Activated CD8-positive, alpha-beta memory T cell treated with anti-CD3 and anti-CD28 coated beads, Interleukin-2, amount 50 U/mL, for 24 hours (primary cell): ENCODE measurements around the gene XYLT1.

Source experiments
- DNase-seq: peaks from one replicate; pipeline ENCODE4 v3.0.0-alpha.2; 2020; ENCODE audit errors: extremely low read depth

XYLT1 gene

GRCh38 chr16:17149904-17150483, 320.8 kb downstream of the XYLT1 start:
- no peak for DNase-seq

DNA sequence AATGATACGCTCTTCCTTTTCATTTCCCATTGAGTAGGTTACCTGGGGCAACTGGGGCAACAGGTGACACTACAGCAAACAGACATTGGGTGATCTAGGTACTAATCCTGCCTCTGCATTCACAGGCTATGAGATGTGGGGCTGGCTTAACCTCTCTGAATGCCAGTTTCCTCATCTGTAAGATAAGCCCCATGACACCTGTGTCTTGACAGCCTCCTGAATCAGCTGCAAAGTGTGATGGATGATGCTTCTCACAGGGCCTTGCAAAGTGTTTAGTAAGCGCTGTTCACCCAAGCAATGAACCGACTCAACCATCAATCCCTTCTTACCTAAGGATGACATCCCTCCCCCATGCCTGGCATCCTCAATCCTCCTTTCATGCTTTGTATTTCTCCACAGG, 322.8 kb downstream of the XYLT1 start:
- no peak for DNase-seq

DNA sequence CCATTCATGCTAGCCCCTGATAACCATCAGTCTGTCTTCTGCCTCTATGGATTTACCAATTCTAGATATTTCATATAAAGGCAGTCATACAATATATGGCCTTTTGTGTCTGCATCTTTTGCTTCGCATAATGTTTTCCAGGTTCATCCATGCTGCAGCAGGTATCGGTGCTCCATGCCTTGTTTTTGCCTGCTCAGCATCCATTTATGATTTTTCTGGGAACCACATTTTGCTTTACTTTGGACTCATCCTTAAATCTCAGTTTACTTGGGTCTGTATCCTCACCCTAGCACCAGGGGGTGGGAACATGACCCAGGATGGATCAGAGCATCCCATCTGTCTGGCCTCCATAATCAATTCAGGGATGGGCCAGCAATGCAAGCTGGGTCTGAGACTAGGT, 325.7 kb downstream of the XYLT1 start:
- no peak for DNase-seq

DNA sequence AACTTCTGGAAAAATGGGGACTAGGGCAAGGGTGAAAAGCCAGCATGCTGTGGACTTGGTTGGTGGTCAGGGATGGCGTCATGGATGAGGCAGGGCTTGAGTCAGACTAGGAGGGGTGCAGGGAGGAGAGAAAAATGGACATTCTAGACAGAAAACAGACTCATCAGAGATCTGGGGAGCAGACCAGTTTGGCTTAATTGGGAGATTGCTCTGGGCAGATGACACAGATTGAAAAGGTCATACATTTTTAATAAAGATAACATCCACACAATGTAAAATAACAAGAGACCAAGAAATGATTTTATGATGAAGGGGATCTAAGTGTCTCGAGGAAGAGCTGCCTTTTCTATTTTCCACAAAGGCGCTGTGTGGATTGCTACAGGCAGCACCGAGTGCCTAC, 326.3 kb downstream of the XYLT1 start:
- no peak for DNase-seq

- no peak for DNase-seq
Measured at GRCh38 chr16:17143546-17144419, 327.0 kb downstream of the XYLT1 start.

DNA sequence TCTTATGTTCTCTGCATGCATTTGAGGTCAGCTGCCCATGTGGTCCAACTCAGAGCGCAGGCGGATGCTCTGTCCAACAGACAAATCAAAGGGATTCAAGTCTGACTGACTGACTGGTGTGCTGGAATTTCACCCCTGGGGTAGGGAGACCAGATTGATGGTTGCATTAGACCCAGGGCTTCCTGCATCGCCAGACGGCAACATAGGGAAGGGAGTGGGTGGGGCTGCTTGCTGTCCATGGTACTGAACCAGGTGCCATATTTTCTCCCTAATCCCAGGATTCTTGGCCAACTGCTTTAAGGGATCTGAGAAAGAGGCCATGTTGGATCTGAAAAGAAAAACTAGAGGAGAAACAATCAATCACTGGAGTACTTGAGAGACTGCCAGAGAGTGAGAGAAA, 332.0 kb downstream of the XYLT1 start:
- no peak for DNase-seq

DNA sequence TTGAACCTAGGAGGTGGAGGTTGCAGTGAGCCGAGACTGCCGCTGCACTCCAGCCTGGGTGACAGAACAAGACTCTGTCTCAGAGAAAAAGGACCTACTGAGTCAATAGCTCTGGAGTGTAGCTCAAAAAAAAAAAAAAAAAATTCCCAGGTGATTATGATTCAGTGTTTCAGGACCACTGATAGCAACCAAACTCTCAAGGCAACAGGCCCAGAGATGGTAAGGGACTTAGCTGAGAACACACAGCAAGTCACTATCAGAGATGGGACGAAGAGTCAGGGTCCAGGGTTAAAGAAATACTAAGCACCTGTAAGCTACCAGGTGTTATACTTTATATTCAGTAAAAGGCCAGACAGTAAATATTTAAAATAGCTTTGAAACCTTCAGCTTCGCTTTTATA, 335.3 kb downstream of the XYLT1 start:
- DNase-seq: no peak

DNA sequence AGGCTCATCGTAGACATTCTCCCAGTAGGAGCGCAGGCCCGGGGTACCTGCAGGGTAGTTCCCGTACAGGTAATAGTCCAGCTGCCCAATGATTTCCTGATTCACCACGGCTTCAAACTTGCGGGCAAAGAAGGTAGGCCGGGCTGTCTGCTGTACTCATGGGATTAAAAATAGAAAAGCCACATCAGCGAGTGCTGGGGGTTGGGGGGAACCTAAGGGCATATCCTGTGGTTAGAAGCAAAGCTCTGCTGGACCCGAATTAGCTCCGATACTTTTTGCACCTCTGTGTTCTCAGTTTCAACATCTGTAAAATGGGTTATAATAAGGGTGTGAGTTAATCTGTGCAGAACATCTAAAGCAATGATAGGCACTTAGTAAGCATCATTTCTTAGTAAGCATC, 336.2 kb downstream of the XYLT1 start:
- no peak for DNase-seq

- DNase-seq: no peak
Measured at GRCh38 chr16:17133851-17134250, 336.9 kb downstream of the XYLT1 start.

DNA sequence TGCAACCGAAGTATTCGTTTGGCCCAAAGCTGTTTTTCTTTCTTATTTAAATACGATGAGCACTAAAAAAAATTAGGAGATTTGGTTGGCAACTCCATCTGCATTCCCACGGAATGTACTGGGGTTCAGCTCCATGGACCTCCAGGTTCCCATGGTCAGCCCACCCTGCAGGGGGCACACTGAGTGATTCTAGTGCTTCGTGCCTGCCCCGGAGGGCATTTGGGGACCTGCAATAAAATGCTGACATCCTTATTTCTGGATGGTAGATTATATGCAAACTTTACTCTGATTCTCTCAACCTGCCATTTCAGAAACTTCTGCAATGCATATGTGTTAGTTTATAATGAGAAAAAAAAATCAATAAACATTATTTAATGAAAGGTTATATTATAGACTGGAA, 339.4 kb downstream of the XYLT1 start:
- no peak for DNase-seq

DNA sequence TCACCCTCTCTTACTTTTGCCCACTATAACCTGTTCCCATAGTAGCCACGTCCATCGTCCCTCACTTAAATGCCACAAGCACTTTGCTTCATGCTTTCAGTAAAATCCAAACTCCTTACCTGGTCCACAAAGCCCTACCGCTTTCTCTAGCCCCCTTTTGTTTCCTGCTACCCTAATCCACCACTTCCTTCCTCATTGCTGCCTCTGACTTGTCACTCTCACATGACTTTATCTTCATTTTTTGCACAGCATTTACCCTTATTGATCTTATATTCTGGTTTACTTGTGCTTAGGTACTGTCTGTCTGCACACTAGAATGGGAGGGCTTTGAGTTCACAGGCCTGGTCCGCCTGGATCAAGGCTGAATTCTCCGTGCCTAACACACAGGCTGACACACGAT, 340.0 kb downstream of the XYLT1 start:
- no peak for DNase-seq

DNA sequence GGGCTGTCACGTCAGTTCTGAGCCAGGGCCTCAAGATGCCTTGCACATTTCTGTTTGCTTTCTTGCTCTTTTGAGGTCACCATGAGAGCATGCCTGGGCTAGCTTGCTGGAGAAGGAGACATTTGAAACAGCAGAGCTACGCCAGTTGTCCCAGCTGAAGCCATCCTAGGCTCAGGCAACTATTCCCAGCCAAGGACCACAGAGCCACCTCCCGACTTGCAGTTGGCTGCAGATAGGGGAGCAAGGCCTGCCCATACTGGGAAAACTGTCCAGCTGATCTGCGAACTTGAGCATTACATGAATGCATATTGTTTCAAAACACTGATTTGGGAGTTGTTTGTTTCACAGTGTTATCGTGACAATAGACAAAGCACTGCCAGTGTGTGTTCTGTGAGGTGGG, 340.8 kb downstream of the XYLT1 start:
- no peak for DNase-seq

DNA sequence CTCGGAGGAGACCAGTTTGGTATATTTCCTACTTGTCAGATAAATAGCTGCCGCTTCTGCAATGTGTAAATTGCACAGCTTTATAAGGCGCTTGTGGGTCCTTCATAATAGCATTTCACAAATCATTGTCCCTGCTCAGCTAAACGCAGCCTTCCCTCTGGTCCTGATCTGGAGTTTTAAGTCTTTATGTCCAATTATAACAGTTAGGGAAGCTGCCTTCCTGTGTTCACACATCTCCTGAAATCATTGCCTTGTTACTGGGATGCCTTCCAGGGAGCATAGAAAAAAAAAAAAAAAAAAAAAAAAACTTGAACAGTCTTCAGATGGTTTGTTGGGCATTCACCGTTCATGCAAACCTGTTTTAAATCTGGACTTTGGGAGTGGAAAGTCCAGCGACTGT, 342.0 kb downstream of the XYLT1 start:
- DNase-seq: no peak

- no peak for DNase-seq
Measured at GRCh38 chr16:17126156-17126555, 344.6 kb downstream of the XYLT1 start.

DNA sequence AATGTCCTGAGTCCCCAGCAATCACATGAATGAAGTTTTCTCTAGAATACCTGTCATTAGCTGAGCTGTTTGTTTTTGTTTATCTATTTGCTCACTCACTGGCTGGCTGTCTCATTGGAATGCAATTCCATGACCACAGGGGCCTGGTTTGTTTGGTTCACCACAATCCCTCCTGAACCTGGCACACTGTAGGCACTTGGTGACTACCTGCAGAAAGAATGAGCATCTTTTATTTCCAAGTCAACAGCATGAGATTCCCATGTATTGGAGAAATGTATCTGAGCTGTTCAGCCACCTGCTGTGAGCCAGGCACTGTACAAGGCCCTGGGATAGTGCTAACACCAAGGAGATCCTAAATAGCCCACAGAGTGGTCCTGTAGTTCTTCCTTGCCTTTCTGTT, 345.1 kb downstream of the XYLT1 start:
- DNase-seq: no peak

DNA sequence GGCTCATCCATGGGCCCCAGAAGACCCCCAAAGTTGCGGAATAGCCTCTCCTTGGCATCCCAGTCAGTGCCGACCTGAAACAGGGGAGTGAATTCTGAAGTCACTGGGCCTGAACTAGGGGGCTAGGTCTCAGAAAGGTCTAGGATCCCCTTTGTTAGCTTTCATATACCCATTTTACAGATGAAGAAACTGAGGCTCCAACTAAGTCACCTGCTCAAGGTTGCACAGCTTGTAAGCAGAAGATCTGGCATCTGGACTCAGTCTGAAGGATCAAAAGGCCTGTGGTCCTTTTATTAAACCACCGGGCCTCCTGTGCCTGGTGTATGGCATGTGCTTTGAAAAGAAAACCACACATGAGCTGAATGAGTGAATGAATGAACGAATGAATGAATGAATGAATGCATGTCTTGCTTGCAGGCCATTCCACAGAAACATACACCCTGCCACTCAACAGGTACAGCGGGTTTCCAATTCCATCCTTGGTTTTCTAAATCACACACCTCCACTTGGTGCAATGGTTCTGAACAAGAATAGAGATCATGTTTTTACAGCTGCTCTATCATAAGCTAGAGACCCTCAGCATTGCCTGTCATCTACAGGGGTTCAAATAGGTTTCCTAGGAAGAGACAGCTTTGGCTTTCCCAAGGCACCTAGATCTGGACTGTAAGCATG, 352.7 kb downstream of the XYLT1 start:
- no peak for DNase-seq

DNA sequence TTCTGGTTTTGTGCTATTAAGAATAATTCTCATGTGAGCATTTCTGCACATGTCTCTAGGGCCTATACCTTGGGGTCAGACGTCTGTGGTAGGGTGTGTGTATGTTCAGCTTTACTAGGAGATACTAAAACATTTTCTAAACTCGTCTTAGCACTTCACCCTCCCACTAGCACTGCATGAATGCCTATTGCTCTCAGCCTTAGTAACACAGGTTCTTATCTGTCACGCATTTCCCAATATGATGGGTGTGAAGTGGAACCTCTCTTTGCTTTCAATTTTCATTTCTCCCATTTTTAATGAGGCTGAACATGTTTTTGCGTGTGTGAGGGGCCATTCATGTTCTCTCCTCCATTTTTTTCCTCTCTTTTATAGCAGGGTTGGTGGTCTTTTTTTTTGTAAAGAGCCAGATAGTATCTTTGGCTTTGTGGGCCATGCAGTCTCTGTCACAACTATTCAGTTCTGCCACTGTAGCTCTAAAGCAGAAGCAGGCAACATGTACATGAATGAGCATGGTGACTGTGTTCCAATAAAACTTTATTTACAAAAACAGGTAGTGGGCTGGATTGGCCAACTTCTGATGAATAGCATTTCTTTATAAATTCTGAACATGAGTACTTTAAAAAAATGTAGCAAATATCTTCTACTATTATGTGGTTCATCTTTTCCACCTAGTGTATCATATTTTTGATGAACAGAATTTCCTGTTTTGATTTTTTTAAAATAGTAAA, 354.0 kb downstream of the XYLT1 start:
- no peak for DNase-seq

DNA sequence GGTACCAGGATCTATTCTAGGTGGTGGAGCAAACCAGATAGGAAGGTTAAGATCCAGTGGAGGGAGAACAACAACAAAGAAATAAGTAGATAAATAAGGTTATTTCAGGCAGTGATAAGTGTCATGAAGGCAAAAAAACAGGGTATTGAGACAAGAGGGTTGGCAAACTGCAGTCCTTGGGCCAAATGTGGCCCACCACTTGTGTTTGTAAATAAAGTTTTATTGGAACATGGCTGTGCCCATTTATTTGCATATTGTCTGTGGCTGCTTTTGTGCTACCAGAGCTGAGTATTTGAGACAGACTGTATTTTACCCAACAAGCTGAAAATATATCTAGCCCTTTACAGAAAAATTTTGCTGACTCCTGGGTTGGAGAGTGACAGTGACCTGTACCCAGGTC, 361.3 kb downstream of the XYLT1 start:
- no peak for DNase-seq

DNA sequence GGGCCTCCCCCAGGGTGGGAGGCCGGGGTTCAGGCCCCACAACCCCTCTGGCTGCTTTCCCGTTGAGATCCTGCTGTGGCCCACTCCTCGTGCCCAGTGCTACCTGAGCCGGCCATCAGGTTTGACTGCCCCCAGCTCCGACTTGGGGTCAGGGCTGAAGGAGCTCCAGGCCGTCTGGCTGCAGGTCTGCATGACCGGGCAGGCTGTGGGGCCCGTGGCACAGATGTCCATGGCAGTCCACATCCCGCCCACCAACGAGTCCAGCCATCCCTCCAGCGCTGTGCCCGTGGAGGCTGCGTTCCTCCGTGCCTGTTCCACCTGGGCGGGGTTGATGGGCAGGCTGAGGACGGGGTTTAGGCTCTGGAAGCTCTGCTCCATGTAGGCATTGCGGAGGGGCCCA, 362.2 kb downstream of the XYLT1 start:
- no peak for DNase-seq

GRCh38 chr16:17107450-17107849, 363.3 kb downstream of the XYLT1 start:
- DNase-seq: no peak

DNA sequence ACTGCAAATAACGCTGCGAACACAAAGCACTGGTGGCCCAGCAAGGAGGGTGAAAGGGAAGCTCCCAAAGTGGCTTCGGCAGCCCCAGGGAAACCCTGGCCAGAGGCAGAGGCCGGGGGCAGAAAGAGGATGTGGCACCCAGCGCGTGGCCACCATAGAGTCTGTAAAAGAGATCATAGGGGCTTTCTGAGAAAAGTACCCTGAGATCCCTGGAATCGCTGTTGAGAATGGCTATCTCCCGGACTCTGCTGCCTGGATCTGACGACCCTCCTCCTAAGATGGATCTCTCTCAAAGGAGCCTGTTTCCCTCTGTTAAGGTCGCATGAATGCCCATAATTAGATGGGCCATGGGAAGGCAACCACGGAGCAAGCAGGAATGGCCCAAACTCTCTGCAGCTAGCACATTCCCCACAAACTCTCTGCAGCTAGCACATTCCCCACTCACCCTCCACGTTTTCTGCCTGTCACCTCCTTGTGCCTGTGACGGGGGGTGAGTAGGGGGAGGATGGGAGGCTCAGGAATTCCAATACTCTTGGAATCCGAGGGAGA, 364.4 kb downstream of the XYLT1 start:
- DNase-seq: no peak

DNA sequence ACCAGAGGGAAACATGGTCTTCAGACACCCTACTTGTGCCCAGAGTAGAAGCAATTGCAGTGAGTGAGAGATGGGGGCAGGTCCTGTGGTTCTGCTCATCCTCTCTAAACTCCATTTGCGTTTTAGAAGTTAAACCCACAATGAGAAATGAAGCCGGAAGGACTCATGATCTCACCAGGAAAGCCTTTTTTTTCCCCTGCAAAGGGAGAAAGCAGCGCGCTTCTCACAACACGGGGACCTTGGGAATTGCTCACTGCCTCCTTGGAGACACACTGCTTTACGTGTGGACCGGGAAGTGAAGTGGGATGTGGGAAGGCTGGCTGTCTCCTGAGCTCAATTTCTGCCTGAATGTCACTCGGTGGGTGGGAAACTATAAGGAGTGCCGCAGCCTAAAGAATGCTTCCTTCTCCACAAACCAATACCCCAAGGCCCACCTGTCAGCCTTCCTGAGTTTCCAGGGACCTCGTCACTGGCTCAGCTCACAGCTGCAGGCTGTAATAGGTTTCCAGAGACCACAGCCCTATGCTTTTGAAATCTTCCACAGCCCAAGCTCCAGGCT, 365.4 kb downstream of the XYLT1 start:
- no peak for DNase-seq
